Sigmoid colon (tissue), 7 donors: ENCODE results near the gene F2. TPM values are rescaled to one million over a fixed set of nuclear protein-coding genes. Genes with fewer than 3 reads are reported as not detected.
A peak's percentile ranks its signal among the peaks of the same experiment; 100 is the strongest.
"Not testable (repeated sequence)": the region's sequence is repeated elsewhere in the genome, so short reads cannot be mapped to it uniquely, and the experiment has no call there.

ENCODE experiments used
- DNase-seq: peaks from one replicate; pipeline ENCODE4 v3.0.0-alpha.2; 2019
- H3K27ac ChIP-seq, 4 donors: fragments of 200-600 bp; sonication (generic); one replicate each; pipeline ENCODE4 v1.5.1; 2016 to 2019; ENCODE audit warnings: mild to moderate bottlenecking in 1 of 4
- H3K27me3 ChIP-seq, 3 donors: fragments of 200-600 bp; sonication (generic); one replicate each; pipeline ENCODE4 v1.5.1; 2019; ENCODE audit warnings: mild to moderate bottlenecking in 1 of 3
- H3K36me3 ChIP-seq, 4 donors: fragments of 200-600 bp; sonication (generic); one replicate each; pipeline ENCODE4 v1.5.1; 2016 to 2019
- H3K4me1 ChIP-seq, 4 donors: fragments of 200-600 bp; sonication (generic); one replicate each; pipeline ENCODE4 v1.5.1; 2017 to 2019
- H3K4me3 ChIP-seq, 4 donors: fragments of 200-600 bp; sonication (generic); one replicate each; pipeline ENCODE4 v1.5.1; 2017 to 2019; ENCODE audit warnings: mild to moderate bottlenecking in 2 of 4, moderate library complexity in 1 of 4
- H3K9me3 ChIP-seq, 4 donors: fragments of 200-600 bp in 3 of 4; sonication (generic) in 3 of 4; one replicate each; pipeline versions ENCODE4 v1.5.1 to v1.6.1; 2013 to 2019
- CTCF ChIP-seq, 4 experiments: fragments of 450-650 bp in 3 of 4; fragments of 200-600 bp in 1 of 4; IDR thresholded peaks; one replicate each; pipeline ENCODE4 v1.5.1; 2016 to 2019; ENCODE audit warnings: antibody characterized with exemption in 4 of 4, mild to moderate bottlenecking in 3 of 4, moderate library complexity in 2 of 4
- EP300 ChIP-seq, 4 donors: sonication (generic); formaldehyde crosslinking; IDR thresholded peaks; one replicate each; pipeline ENCODE4 v1.6.1; 2017; ENCODE audit warnings: antibody characterized with exemption in 4 of 4
- POLR2A ChIP-seq, 2 donors: fragments of 450-650 bp; IDR thresholded peaks; one replicate each; pipeline ENCODE4 v1.6.1; 2016; ENCODE audit warnings: antibody characterized with exemption in 2 of 2, mild to moderate bottlenecking in 2 of 2, moderate library complexity in 2 of 2
- POLR2AphosphoS5 ChIP-seq, 4 donors: sonication (generic); formaldehyde crosslinking; IDR thresholded peaks; one replicate each; pipeline ENCODE4 v1.6.1; 2017; ENCODE audit warnings: antibody characterized with exemption in 4 of 4
- WGBS, 2 donors: extraction: QIAGEN DNeasy Blood & Tissue Kit; methylation state at CpG; one replicate each; pipeline ENCODE4 v1.1.7; 2013; 5-methylcytosine and 5-hydroxymethylcytosine counted together
- intact Hi-C: fragments of 100-400 bp; cut with DNase I; formaldehyde crosslinking; loops from one replicate; pipeline ENCODE4 v1.15.1; 2023
- polyA plus RNA-seq, 3 donors: library from polyadenylated mRNA; stranded (reverse); fragments of 200-250 nt; gene quantifications; one replicate each; pipeline ENCODE4 v1.2.3, GENCODE V29; 2013
- total RNA-seq, 4 donors: library from RNA; depleted of rRNA; stranded (reverse); fragments of >200 nt; gene quantifications; one replicate each; pipeline ENCODE4 v1.1.0, GENCODE V29; 2016
- donor health status: healthy with polysubstance abuse.
- donor health status: Bipolar disorder and iron deficiency.
- donor health status: healthy.

The F2 gene
- total RNA-seq = under 1 TPM in 1 of 4 donors, not detected in 3; 0.28 TPM
- under 1 TPM in 2 of 3 donors, not detected in 1; 0.13 to 0.46 TPM for polyA plus RNA-seq

DNA sequence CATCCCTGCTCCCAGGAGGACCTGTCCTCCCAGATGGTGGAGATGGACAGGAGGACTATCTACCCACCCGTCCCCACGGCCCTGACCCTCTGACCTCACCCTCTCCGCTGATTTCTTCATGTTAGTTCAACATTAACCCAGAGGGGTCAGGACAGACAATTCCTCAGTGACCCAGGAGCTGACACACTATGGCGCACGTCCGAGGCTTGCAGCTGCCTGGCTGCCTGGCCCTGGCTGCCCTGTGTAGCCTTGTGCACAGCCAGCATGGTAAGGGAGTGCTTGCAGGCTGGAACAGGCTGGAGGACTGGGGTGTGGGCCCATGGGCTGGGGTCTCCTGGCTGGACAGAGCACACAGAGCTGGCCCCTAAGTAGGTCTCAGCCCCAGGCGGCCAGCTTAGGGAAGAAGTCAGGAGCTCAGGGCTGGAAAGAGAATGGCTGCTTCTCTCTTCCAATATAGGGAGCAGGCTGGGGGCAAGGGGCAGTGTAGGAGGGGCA, at the start of gene F2:
Gene F2 (plus strand): TSS at position 166 of the 495 bp plus-strand sequence. CDS start 23 bp downstream, at position 189.
- H3K9me3 ChIP-seq = no peaks in the 10 kb centered on the region
- H3K36me3 ChIP-seq = no peaks in the 10 kb centered on the region
- no peak within 1 kb of the TSS for H3K27ac ChIP-seq
- no peak within 1 kb of the TSS for H3K4me3 ChIP-seq
- DNase-seq = no peak
- H3K4me1 ChIP-seq = no peaks in the 10 kb centered on the region
- intact Hi-C loops = no loop called here
- 84 to 87% methylated on average over 7 of the region's 7 CpGs for WGBS, 2 donors
- H3K27me3 ChIP-seq = no peaks in the 10 kb centered on the region
- no peak for TF ChIP-seq CTCF (IDR thresholded peaks at IDR 0.05)
- no peak for TF ChIP-seq POLR2AphosphoS5 (IDR thresholded peaks at IDR 0.05)
- no peak for TF ChIP-seq POLR2A (IDR thresholded peaks at IDR 0.05)
- no peak for TF ChIP-seq EP300 (IDR thresholded peaks at IDR 0.05)

DNA sequence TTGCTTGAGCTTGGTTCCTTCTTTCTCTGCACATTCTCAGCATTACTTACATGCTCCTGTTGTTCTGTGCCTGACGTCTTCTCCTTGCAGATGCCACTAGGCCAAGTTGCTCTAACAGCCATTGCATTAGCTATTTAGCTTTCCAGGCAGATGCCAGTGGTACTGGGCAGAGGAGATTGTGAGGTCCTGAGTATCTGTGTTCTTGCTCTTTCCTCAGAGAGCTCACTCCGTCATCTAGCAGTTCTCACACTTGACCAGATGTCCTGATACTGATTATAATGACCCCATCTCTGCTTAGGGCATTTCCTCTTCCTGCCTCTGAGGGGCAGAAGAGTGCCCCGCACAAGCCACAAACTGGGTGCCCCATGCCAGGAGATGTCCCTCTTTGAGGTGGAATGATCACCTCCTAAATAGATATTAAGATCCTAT, 49.3 kb upstream of the F2 start:
- no peak overlapping the region for H3K27ac ChIP-seq
- H3K27me3 ChIP-seq = no peaks in the 10 kb centered on the region
- H3K36me3 ChIP-seq = peaks cover 26 to 90% (median 50%) of the 10 kb centered on the region in 4 donors
- no peak overlapping the region for H3K4me3 ChIP-seq
- 70 to 81% methylated on average over 3 of the region's 3 CpGs for WGBS, 2 donors
- DNase-seq = peak; percentile 58
- TF ChIP-seq CTCF (IDR thresholded peaks at IDR 0.05) = no peak
- TF ChIP-seq POLR2AphosphoS5 (IDR thresholded peaks at IDR 0.05) = no peak
- TF ChIP-seq POLR2A (IDR thresholded peaks at IDR 0.05) = no peak
- no peak for TF ChIP-seq EP300 (IDR thresholded peaks at IDR 0.05)
- no peaks in the 10 kb centered on the region for H3K9me3 ChIP-seq
- intact Hi-C loops = no loop called here
- H3K4me1 ChIP-seq = peaks cover 0 to 23% (median 11%) of the 10 kb centered on the region in 4 donors

DNA sequence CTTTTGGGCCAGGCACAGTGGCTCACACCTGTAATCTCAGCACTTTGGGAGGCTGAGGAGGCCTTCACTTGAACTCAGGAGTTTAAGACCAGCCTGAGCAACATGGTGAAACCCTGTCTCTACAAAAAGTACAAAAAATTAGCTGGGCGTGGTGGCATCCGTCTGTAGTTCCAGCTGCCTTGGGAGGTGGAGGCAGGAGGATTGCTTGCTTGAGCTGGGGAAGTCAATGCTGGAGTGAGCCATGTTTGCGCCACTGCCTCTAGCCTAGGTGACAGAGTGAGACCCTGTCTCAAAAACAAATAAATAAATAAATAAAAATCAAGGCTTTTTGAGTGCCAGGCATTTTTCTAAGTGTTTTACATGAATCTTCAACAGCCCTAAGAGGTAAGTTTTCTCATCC, 48.5 kb upstream of the F2 start:
- H3K27ac ChIP-seq = peak overlapping the region in 1 of 4 donors; percentile 0
- H3K27me3 ChIP-seq, H3K9me3 ChIP-seq, intact Hi-C loops, H3K4me3 ChIP-seq: not testable (repeated sequence)
- DNase-seq = peak; percentile 42
- WGBS, 2 donors = 84 to 86% methylated on average over 3 of the region's 3 CpGs
- peaks cover 0 to 31% (median 19%) of the 10 kb centered on the region in 4 donors for H3K4me1 ChIP-seq
- H3K36me3 ChIP-seq = peaks cover 20 to 82% (median 44%) of the 10 kb centered on the region in 4 donors

GRCh38 chr11:46671958-46672315, 47.1 kb upstream of the F2 start:
- H3K4me1 ChIP-seq = peaks cover 0 to 35% (median 28%) of the 10 kb centered on the region in 4 donors
- TF ChIP-seq POLR2AphosphoS5 (IDR thresholded peaks at IDR 0.05) (no peak), POLR2A (IDR thresholded peaks at IDR 0.05) (no peak), EP300 (IDR thresholded peaks at IDR 0.05) (no peak), CTCF (IDR thresholded peaks at IDR 0.05) (no peak)
- no peak overlapping the region for H3K27ac ChIP-seq

GRCh38 chr11:46672381-46672839, 46.6 kb upstream of the F2 start:
- Histone ChIP-seq H3K4me3 (no peak overlapping the region), H3K9me3 (no peaks in the 10 kb centered on the region), H3K4me1 (peaks cover 0 to 30% (median 26%) of the 10 kb centered on the region in 4 donors), H3K27me3 (no peaks in the 10 kb centered on the region), H3K36me3 (peaks cover 19 to 75% (median 45%) of the 10 kb centered on the region in 4 donors), H3K27ac (no peak overlapping the region)
- 69 to 88% methylated on average over 6 to 7 of the region's 7 CpGs for WGBS, 2 donors
- intact Hi-C loops = no loop called here
- TF ChIP-seq CTCF (IDR thresholded peaks at IDR 0.05) (no peak), POLR2A (IDR thresholded peaks at IDR 0.05) (no peak), EP300 (IDR thresholded peaks at IDR 0.05) (no peak)
- DNase-seq = peak; percentile 52

More at GRCh38 chr11:46671958-46672315, 47.1 kb upstream of the F2 start:
- intact Hi-C loops = no loop called here
- no peak overlapping the region for H3K4me3 ChIP-seq
- peak; percentile 40 for DNase-seq
- 92 to 95% methylated on average over 10 of the region's 10 CpGs for WGBS, 2 donors
- no peaks in the 10 kb centered on the region for H3K9me3 ChIP-seq
- H3K27me3 ChIP-seq = no peaks in the 10 kb centered on the region
- peaks cover 19 to 75% (median 44%) of the 10 kb centered on the region in 4 donors for H3K36me3 ChIP-seq
